HCT116 (cell line): ENCODE results near the gene CGB7.

Source experiments
- CTCF ChIP-seq, 3 experiments: fragments of 200-600 bp in 1 of 3; sonication (generic) in 1 of 3; IDR thresholded peaks in 2 of 3; conservative IDR thresholded peaks in 1 of 3; 2 replicates each; pipeline ENCODE4 v1.5.1; 2012 to 2017; ENCODE audit warnings: low read depth in 2 of 3, low read length in 2 of 3, antibody characterized with exemption in 1 of 3, borderline replicate concordance in 1 of 3, control low read depth in 1 of 3, mild to moderate bottlenecking in 1 of 3, mixed read lengths in 1 of 3, mixed run types in 1 of 3, moderate library complexity in 1 of 3; ENCODE audit not compliant: insufficient read depth in 1 of 3
- EZH2 ChIP-seq: fragments of 200-600 bp; sonication (generic); IDR thresholded peaks from 2 replicates; pipeline ENCODE4 v1.6.1; 2017; ENCODE audit warnings: antibody characterized with exemption, mixed run types
- EZH2phosphoT487 ChIP-seq: fragments of 200-600 bp; IDR thresholded peaks from 2 replicates; pipeline ENCODE4 v1.6.1; 2018; ENCODE audit warnings: antibody characterized with exemption, borderline replicate concordance
- FOSL1 ChIP-seq: IDR thresholded peaks from 2 replicates; pipeline ENCODE4 v1.6.1; 2012; ENCODE audit warnings: low read depth
- POLR2A ChIP-seq: IDR thresholded peaks from 2 replicates; pipeline ENCODE4 v1.7.0; 2011; ENCODE audit warnings: borderline replicate concordance; ENCODE audit not compliant: insufficient read depth, insufficient read length; ENCODE audit errors: extremely low read depth
- POLR2AphosphoS5 ChIP-seq: IDR thresholded peaks from 2 replicates; pipeline ENCODE4 v1.6.1; 2011; ENCODE audit warnings: mild to moderate bottlenecking, low read depth, low read length, moderate library complexity
- RAD21 ChIP-seq: IDR thresholded peaks from 2 replicates; pipeline ENCODE4 v1.6.1; 2012; ENCODE audit warnings: low read depth, mild to moderate bottlenecking
- REST ChIP-seq: IDR thresholded peaks from 2 replicates; pipeline ENCODE4 v1.6.1; 2012; ENCODE audit warnings: low read depth
- SIN3A ChIP-seq: IDR thresholded peaks from 2 replicates; pipeline ENCODE4 v1.6.1; 2012; ENCODE audit warnings: low read depth
- TCF7L2 ChIP-seq: IDR thresholded peaks from 2 replicates; pipeline ENCODE4 v1.7.0; 2011; ENCODE audit warnings: borderline replicate concordance, inconsistent platforms; ENCODE audit not compliant: insufficient read depth, insufficient read length; ENCODE audit errors: extremely low read depth
- YY1 ChIP-seq: IDR thresholded peaks from 2 replicates; pipeline ENCODE4 v1.6.1; 2011; ENCODE audit warnings: low read length, low read depth, moderate library complexity, mild to moderate bottlenecking; ENCODE audit not compliant: insufficient replicate concordance; ENCODE audit errors: extremely low read depth
- ZFX ChIP-seq: fragments of 450-650 bp; IDR thresholded peaks from 2 replicates; pipeline ENCODE4 v1.6.1; 2017

- TF ChIP-seq POLR2AphosphoS5 = no peak
- TF ChIP-seq FOSL1 = no peak
- TF ChIP-seq YY1 = no peak
- no peak for TF ChIP-seq EZH2
- no peak for TF ChIP-seq TCF7L2
- no peak for TF ChIP-seq POLR2A
- TF ChIP-seq CTCF (IDR thresholded peaks at IDR 0.05 in 2 of 3, conservative IDR thresholded peaks at IDR 0.05 in 1 of 3; ENCODE audit: borderline replicate concordance in 1 of 3, insufficient read depth in 1 of 3, low read depth in 2 of 3, low read length in 2 of 3) = no peak
- TF ChIP-seq SIN3A = no peak
- TF ChIP-seq RAD21 = no peak
- no peak for TF ChIP-seq REST
- no peak for TF ChIP-seq EZH2phosphoT487
- no peak for TF ChIP-seq ZFX
These were observed 40.4 kb downstream of the CGB7 start, which contains the start of gene LHB for GRCh38 chr19:49017041-49017665.
